A549 treated with Hydrocortisone at 1 μM for 4 hours (cell line): Measurements from ENCODE around the gene IL1B. TPM values are rescaled to one million over a fixed set of nuclear protein-coding genes. Genes with fewer than 3 reads are reported as not detected.

ENCODE experiments used
- total RNA-seq: library from RNA; stranded (reverse); fragments of 200-300 nt; extraction: Qiagen RNA extraction; gene quantifications from 5 replicates; pipeline ENCODE4 v1.2.3, GENCODE V29; 2022

Gene IL1B
- 0.06 to 0.26 TPM (median 0.18 TPM) in 5 replicates for total RNA-seq

GRCh38 chr2:112836695-112837117, at the start of gene IL1B:
IL1B (minus strand) TSS chr2:112836779; CDS start chr2:112836229, 550 bp downstream.

GRCh38 chr2:112784199-112785189, 52.1 kb downstream of the IL1B start, which contains the start of gene IL1A:
IL1A (minus strand) TSS chr2:112784493; CDS start chr2:112783770, 723 bp downstream.

Other genes starting within 250 kb of the IL1B start
- gene SLC20A1, start 190.8 kb downstream of the IL1B start, total RNA-seq, result 135 to 183 TPM (median 150 TPM) in 5 replicates
- not detected in 5 replicates for gene NT5DC4, start 115.8 kb downstream of the IL1B start, total RNA-seq
- gene CKAP2L, start 72.2 kb downstream of the IL1B start, total RNA-seq, result 12.3 to 18.6 TPM (median 14.4 TPM) in 5 replicates
- 0.17 to 0.24 TPM (median 0.23 TPM) in 5 replicates for gene IL1A, start 52.3 kb downstream of the IL1B start, total RNA-seq
- gene IL37, start 74.4 kb upstream of the IL1B start, total RNA-seq, result not detected in 5 replicates
- not detected in 5 replicates for gene IL36G, start 141.2 kb upstream of the IL1B start, total RNA-seq
- gene IL36A, start 168.7 kb upstream of the IL1B start, total RNA-seq, result not detected in 5 replicates
- 0.08 to 0.20 TPM (median 0.12 TPM) in 3 of 5 replicates, not detected in the others for gene IL36B, start 216.1 kb upstream of the IL1B start, total RNA-seq
- gene IL36RN, start 222.4 kb upstream of the IL1B start, total RNA-seq, result 0.14 TPM in 1 of 5 replicates, not detected in the others
- gene IL1F10, start 231.2 kb upstream of the IL1B start, total RNA-seq, result not detected in 5 replicates